Neuron (in vitro differentiated cells): ENCODE data around the gene ARHGAP31.
"Not testable (repeated sequence)": the region's sequence is repeated elsewhere in the genome, so short reads cannot be mapped to it uniquely, and the experiment has no call there.

Source experiments
- H2AFZ ChIP-seq: one replicate; pipeline ENCODE4 v1.6.1; 2013; ENCODE audit warnings: low read depth, mild to moderate bottlenecking, inconsistent platforms, low read length, moderate library complexity
- H3K27me3 ChIP-seq: one replicate; pipeline ENCODE4 v1.6.1; 2013; ENCODE audit warnings: low read length; ENCODE audit not compliant: insufficient read depth
- H3K36me3 ChIP-seq: one replicate; pipeline ENCODE4 v1.6.1; 2013; ENCODE audit warnings: low read length; ENCODE audit not compliant: insufficient read depth
- H3K4me1 ChIP-seq: one replicate; pipeline ENCODE4 v1.6.1; 2013; ENCODE audit warnings: low read length; ENCODE audit not compliant: insufficient read depth
- H3K4me3 ChIP-seq: 2 replicates; pipeline ENCODE4 v1.5.1; 2013; ENCODE audit warnings: mild to moderate bottlenecking, low read length, moderate library complexity
- H3K9me3 ChIP-seq: one replicate; pipeline ENCODE4 v1.6.1; 2013; ENCODE audit warnings: low read length

Gene ARHGAP31

DNA sequence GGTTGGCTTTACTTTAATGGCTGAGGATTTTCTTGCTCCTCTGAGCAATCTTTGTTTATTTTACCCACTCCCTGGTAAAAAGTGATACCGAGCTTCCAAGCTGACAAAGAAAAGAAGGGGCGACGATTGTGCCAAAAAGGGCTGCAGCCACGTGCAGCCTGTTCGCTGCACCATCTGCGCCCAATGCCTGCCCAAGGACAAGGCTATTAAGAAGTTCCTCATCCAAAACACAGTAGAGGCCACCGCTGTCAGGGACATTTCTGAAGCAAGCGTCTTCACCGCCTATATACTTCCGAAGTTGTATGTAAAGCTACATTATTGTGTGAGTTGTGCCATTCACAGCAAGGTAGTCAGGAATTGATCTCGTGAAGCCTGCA is 4.4 kb downstream of the ARHGAP31 start:
- peaks cover 19% of the 10 kb centered on the region for H3K4me1 ChIP-seq
- H2AFZ ChIP-seq: no peak overlapping the region
- H3K9me3 ChIP-seq: no peaks in the 10 kb centered on the region
- peaks cover 2% of the 10 kb centered on the region for H3K27me3 ChIP-seq
- H3K4me3 ChIP-seq: no peak overlapping the region
- H3K36me3 ChIP-seq: no peaks in the 10 kb centered on the region

GRCh38 chr3:119300991-119301391 is 6.8 kb downstream of the ARHGAP31 start:
- H2AFZ ChIP-seq: no peak overlapping the region
- H3K4me1 ChIP-seq: peaks cover 6% of the 10 kb centered on the region
- no peaks in the 10 kb centered on the region for H3K9me3 ChIP-seq
- no peaks in the 10 kb centered on the region for H3K36me3 ChIP-seq
- no peak overlapping the region for H3K4me3 ChIP-seq
- H3K27me3 ChIP-seq: peaks cover 2% of the 10 kb centered on the region

GRCh38 chr3:119301662-119302061 is 7.5 kb downstream of the ARHGAP31 start:
- no peaks in the 10 kb centered on the region for H3K9me3 ChIP-seq
- peaks cover 3% of the 10 kb centered on the region for H3K4me1 ChIP-seq

DNA sequence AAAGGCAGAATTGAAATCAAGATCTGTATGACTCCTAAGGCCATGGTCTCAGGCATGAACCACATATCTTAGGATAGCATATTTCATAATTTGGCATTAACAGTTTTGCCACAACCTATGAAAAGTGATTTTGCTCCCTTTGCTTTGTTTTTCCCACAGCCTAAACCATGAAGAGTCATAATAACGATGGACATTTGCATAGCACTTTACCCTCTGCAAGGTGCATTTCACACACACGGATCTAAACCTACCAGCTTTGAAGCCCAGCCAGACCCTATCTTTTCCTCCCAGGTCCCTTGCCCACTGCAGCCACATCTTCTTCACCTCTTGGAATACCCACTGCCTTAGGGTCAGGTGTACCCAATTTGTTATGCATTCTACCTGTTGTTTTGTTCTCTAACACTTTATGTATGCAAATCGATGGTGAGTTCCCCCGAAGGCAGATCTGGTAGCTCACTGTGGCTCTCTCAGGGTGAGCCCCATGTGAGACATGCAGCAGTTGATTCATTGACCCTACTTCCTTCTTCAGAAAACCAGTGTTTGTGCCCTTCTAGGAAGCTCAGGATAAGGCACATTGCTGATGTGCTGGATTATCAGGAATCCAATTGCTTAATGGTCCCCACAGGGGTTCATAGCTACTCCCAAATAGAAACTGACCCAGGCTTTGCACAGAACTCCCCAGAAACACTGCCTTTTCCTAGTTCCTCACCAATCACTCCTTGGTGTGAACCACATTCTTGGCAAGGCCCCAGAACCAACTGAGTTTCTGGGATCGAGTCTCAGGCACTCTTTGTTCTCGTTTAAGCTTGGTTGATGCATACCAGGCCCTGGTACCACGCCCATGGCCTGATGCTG is 8.7 kb downstream of the ARHGAP31 start:
- Histone ChIP-seq H3K4me3 (no peak overlapping the region), H3K4me1 (peaks cover 3% of the 10 kb centered on the region), H3K9me3 (no peaks in the 10 kb centered on the region), H2AFZ (no peak overlapping the region), H3K27me3 (no peaks in the 10 kb centered on the region), H3K36me3 (no peaks in the 10 kb centered on the region)

More at GRCh38 chr3:119301662-119302061, 7.5 kb downstream of the ARHGAP31 start:
- no peak overlapping the region for H3K4me3 ChIP-seq
- H2AFZ ChIP-seq: no peak overlapping the region
- no peaks in the 10 kb centered on the region for H3K27me3 ChIP-seq
- no peaks in the 10 kb centered on the region for H3K36me3 ChIP-seq

DNA sequence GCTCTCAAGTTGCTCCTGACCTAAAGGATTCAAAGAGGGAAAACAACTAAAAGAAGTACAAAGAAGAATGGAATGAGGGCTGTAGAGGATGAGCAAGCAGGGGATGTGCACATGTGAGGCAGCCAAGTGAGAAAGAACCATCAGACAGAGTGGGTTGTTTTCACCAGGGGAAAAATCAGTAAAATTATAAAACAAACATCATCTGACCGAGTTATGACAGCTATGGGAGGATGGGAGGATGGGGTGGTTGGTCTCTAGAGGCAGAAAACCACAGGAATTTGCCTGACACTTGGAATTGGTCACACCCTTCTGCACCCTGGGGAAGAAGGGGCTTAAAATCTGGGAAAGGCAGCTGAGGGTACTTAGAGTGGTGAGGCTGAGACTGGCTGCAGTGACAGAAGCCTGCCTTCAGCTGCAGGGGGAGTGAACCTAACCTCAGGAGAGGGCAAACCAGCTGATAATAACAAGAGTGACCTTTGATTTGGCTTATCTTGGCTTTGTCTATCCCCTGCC is 10.1 kb downstream of the ARHGAP31 start:
- Histone ChIP-seq H3K36me3 (no peaks in the 10 kb centered on the region), H3K4me3 (no peak overlapping the region), H3K27me3 (no peaks in the 10 kb centered on the region), H3K9me3 (no peaks in the 10 kb centered on the region), H3K4me1 (peaks cover 3% of the 10 kb centered on the region), H2AFZ (no peak overlapping the region)

DNA sequence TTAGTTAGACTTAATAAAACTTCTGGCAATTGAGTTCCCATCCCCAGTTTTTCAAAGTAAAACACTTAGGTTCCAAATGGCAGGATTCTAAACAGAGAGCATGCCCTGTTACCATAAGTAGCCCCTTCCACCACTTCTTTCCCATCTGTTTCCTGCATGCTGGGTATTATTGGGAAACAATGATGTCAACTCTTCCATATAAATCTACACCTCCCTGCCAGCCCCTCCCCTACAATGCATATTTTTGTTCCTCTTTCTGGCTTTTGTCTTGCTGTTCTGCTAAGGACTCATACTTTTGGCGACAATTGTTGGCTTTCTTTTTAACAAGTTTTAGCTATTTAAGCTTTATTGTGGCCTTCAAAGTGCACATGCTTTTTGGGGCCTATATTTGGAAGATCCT is 11.1 kb downstream of the ARHGAP31 start:
- no peaks in the 10 kb centered on the region for H3K36me3 ChIP-seq
- no peak overlapping the region for H3K4me3 ChIP-seq
- H3K9me3 ChIP-seq: no peaks in the 10 kb centered on the region
- no peak overlapping the region for H2AFZ ChIP-seq
- no peaks in the 10 kb centered on the region for H3K27me3 ChIP-seq
- peaks cover 9% of the 10 kb centered on the region for H3K4me1 ChIP-seq

- not testable (repeated sequence) for H3K9me3 ChIP-seq, H3K27me3 ChIP-seq, H3K4me3 ChIP-seq, H2AFZ ChIP-seq, H3K36me3 ChIP-seq
- H3K4me1 ChIP-seq: peaks cover 11% of the 10 kb centered on the region
Measured at GRCh38 chr3:119306378-119306777, 12.2 kb downstream of the ARHGAP31 start.

GRCh38 chr3:119308355-119308754 is 14.2 kb downstream of the ARHGAP31 start:
- Histone ChIP-seq H3K27me3 (no peaks in the 10 kb centered on the region), H2AFZ (no peak overlapping the region), H3K36me3 (no peaks in the 10 kb centered on the region), H3K9me3 (no peaks in the 10 kb centered on the region), H3K4me3 (no peak overlapping the region), H3K4me1 (peaks cover 11% of the 10 kb centered on the region)

- H3K36me3 ChIP-seq: no peaks in the 10 kb centered on the region
- no peak overlapping the region for H3K4me3 ChIP-seq
- H3K9me3 ChIP-seq: no peaks in the 10 kb centered on the region
- H3K4me1 ChIP-seq: peaks cover 11% of the 10 kb centered on the region
- H3K27me3 ChIP-seq: no peaks in the 10 kb centered on the region
- H2AFZ ChIP-seq: no peak overlapping the region
Measured at GRCh38 chr3:119309591-119309990, 15.4 kb downstream of the ARHGAP31 start.

DNA sequence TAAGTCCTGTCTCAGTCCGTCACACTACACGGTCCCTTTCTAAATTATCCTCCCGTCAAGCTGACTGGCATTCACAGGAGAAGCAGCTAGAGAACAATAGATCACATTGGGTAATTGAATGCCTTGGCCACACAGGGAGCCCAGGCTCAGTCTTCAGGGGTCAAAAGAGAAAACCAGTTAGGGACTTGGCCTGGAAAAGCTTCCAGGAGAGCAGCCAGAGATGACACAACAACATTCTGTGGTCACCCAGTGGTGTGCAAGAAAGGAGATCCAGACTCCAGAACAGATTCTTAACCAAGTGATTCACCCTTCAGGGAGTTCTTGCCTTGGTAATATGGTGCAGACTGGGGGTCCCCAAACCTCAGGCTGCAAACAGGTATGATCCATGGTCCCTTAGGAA is 15.9 kb downstream of the ARHGAP31 start:
- H2AFZ ChIP-seq: no peak overlapping the region
- H3K9me3 ChIP-seq: no peaks in the 10 kb centered on the region
- H3K27me3 ChIP-seq: no peaks in the 10 kb centered on the region
- peaks cover 11% of the 10 kb centered on the region for H3K4me1 ChIP-seq
- no peaks in the 10 kb centered on the region for H3K36me3 ChIP-seq
- H3K4me3 ChIP-seq: no peak overlapping the region

GRCh38 chr3:119311081-119311925 is 17.1 kb downstream of the ARHGAP31 start:
- Histone ChIP-seq H3K27me3 (no peaks in the 10 kb centered on the region), H3K9me3 (no peaks in the 10 kb centered on the region), H3K4me3 (no peak overlapping the region), H2AFZ (no peak overlapping the region), H3K36me3 (no peaks in the 10 kb centered on the region), H3K4me1 (peaks cover 8% of the 10 kb centered on the region)

DNA sequence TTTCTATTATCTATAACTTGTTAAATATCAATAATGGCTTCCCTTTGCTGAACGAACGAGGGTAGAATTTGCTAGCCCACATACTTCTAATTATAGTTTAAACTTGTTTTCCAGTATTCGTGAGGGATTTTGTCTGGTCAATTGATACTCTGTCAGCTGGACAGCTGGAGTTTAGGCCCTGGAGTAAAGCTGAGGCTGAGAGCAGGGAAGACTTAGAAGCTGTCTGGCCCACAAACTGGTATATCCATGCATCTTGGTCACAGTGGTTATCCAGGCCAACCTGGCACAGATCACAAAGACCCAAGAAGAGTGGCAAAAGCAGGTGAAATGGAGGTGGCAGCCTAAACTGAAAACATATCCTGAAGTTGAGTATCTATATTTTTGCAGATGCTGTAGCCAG is 19.3 kb downstream of the ARHGAP31 start:
- H3K36me3 ChIP-seq: no peaks in the 10 kb centered on the region

DNA sequence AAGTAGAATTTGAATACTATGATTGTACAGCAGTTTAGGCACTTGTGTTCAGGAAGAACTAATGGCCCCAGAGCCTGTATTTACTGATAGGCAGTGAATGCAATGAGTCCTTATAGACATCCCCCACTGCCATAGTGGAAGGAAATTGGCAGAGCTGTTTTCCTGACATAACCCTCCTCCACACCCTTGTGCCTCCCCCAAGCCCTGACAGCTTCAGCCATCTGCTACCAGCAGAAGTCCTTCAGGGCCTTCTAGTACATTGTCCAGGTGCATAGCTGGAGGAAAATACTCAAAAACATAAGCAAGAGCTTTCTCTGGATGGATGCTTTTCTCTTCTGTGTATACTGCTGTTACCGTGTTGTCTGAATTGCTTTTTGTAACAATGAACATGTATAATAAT is 20.6 kb downstream of the ARHGAP31 start:
- H3K4me1 ChIP-seq: peaks cover 7% of the 10 kb centered on the region
- no peaks in the 10 kb centered on the region for H3K36me3 ChIP-seq
- H3K4me3 ChIP-seq: no peak overlapping the region
- no peaks in the 10 kb centered on the region for H3K27me3 ChIP-seq
- H3K9me3 ChIP-seq: no peaks in the 10 kb centered on the region
- H2AFZ ChIP-seq: no peak overlapping the region

More for the DNA sequence above, 19.3 kb downstream of the ARHGAP31 start:
- Histone ChIP-seq H3K9me3 (no peaks in the 10 kb centered on the region), H3K4me3 (no peak overlapping the region), H3K4me1 (peaks cover 8% of the 10 kb centered on the region), H3K27me3 (no peaks in the 10 kb centered on the region), H2AFZ (no peak overlapping the region)
